ENCODE measurements around the gene PATL1. TPM values are rescaled to one million over a fixed set of nuclear protein-coding genes. Genes with fewer than 3 reads are reported as not detected.

The PATL1 gene
- total RNA-seq, 1 donor from 2014 or later, result 15.3 TPM

GRCh38 chr11:59678118-59678812 lies 9.4 kb upstream of the PATL1 start:
- Histone ChIP-seq H3K4me2 (no peak overlapping the region), H3F3A (ENCODE audit: low read depth) (peaks cover 8% of the 10 kb centered on the region), H3K27ac (no peak overlapping the region), H3K9me3 (ENCODE audit: low read depth) (no peaks in the 10 kb centered on the region), H3K9ac (no peak overlapping the region), H3K27me3 (no peaks in the 10 kb centered on the region), H3K4me3 (no peak overlapping the region), H4K20me1 (ENCODE audit: low read depth) (no peaks in the 10 kb centered on the region), H3K79me2 (ENCODE audit: low read depth) (no peaks in the 10 kb centered on the region), H2AFZ (replicated peaks) (no peak overlapping the region), H3K4me1 (peaks cover 9% of the 10 kb centered on the region), H3K36me3 (no peaks in the 10 kb centered on the region)
- H3K36me3 Mint-ChIP-seq, result no peaks in the 10 kb centered on the region
- H3K9me3 Mint-ChIP-seq, result no peaks in the 10 kb centered on the region
- DNase-seq (ENCODE audit: low spot score), result no peak
- no peak for TF ChIP-seq EZH2 (IDR thresholded peaks at IDR 0.05)
- no peak for TF ChIP-seq EZH2phosphoT487 (IDR thresholded peaks at IDR 0.05)
- TF ChIP-seq, protein P1, sequence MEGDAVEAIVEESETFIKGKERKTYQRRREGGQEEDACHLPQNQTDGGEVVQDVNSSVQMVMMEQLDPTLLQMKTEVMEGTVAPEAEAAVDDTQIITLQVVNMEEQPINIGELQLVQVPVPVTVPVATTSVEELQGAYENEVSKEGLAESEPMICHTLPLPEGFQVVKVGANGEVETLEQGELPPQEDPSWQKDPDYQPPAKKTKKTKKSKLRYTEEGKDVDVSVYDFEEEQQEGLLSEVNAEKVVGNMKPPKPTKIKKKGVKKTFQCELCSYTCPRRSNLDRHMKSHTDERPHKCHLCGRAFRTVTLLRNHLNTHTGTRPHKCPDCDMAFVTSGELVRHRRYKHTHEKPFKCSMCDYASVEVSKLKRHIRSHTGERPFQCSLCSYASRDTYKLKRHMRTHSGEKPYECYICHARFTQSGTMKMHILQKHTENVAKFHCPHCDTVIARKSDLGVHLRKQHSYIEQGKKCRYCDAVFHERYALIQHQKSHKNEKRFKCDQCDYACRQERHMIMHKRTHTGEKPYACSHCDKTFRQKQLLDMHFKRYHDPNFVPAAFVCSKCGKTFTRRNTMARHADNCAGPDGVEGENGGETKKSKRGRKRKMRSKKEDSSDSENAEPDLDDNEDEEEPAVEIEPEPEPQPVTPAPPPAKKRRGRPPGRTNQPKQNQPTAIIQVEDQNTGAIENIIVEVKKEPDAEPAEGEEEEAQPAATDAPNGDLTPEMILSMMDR (IDR thresholded peaks at IDR 0.05), result no peak
- H3K27ac Mint-ChIP-seq, result no peak overlapping the region
- no peaks in the 10 kb centered on the region for H3K27me3 Mint-ChIP-seq (ENCODE audit: insufficient read depth, low read depth)
- no peaks in the 10 kb centered on the region for H3K4me1 Mint-ChIP-seq
- no peak overlapping the region for H3K4me3 Mint-ChIP-seq

DNA sequence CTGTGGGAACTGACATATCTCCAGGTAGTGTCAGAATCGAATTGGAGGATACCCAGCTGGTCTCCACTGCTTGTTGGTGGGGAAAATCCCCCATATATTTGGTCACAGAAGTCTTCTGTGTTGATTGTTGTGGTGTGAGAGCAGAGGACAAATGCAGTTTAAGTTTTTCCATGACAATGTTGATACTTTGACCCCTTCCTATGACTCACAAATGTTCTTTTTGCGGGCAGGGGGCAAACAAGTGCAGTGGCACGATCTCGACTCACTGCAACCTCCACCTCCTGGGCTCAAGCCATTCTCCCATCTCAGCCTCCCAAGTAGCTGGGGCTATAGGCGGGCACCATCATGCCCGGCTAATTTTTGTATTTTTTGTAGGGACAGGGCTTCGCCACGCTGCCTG lies 7.4 kb upstream of the PATL1 start:
- DNase-seq (ENCODE audit: low spot score), result no peak
- H3K4me3 ChIP-seq, result no peak overlapping the region
- H3K27ac ChIP-seq, result no peak overlapping the region
- no peaks in the 10 kb centered on the region for H3K9me3 ChIP-seq (ENCODE audit: low read depth)
- H2AFZ ChIP-seq (replicated peaks), result no peak overlapping the region
- Mint-ChIP-seq H3K4me3 (no peak overlapping the region), H3K27ac (no peak overlapping the region), H3K27me3 (ENCODE audit: insufficient read depth, low read depth) (peaks cover 2% of the 10 kb centered on the region), H3K9me3 (no peaks in the 10 kb centered on the region), H3K4me1 (no peaks in the 10 kb centered on the region), H3K36me3 (no peaks in the 10 kb centered on the region)
- no peaks in the 10 kb centered on the region for H3K79me2 ChIP-seq (ENCODE audit: low read depth)
- no peak overlapping the region for H3K9ac ChIP-seq
- H3K4me1 ChIP-seq, result peaks cover 4% of the 10 kb centered on the region
- H3K27me3 ChIP-seq, result no peaks in the 10 kb centered on the region
- H3K4me2 ChIP-seq, result no peak overlapping the region
- peaks cover 5% of the 10 kb centered on the region for H3F3A ChIP-seq (ENCODE audit: low read depth)
- no peaks in the 10 kb centered on the region for H4K20me1 ChIP-seq (ENCODE audit: low read depth)
- no peak for TF ChIP-seq EZH2 (IDR thresholded peaks at IDR 0.05)
- TF ChIP-seq, protein P1 (IDR thresholded peaks at IDR 0.05), result no peak
- TF ChIP-seq EZH2phosphoT487 (IDR thresholded peaks at IDR 0.05), result no peak
- no peaks in the 10 kb centered on the region for H3K36me3 ChIP-seq

GRCh38 chr11:59674291-59674690 lies 5.5 kb upstream of the PATL1 start:
- no peak overlapping the region for H3K4me2 ChIP-seq
- H3K4me1 Mint-ChIP-seq, result peaks cover 7% of the 10 kb centered on the region
- H3K4me3 ChIP-seq, result no peak overlapping the region
- peaks cover 2% of the 10 kb centered on the region for H3K27me3 Mint-ChIP-seq (ENCODE audit: insufficient read depth, low read depth)
- H3F3A ChIP-seq (ENCODE audit: low read depth), result peaks cover 13% of the 10 kb centered on the region
- no peaks in the 10 kb centered on the region for H3K9me3 ChIP-seq (ENCODE audit: low read depth)
- no peak overlapping the region for H3K4me3 Mint-ChIP-seq
- no peak for DNase-seq (ENCODE audit: low spot score)
- H3K4me1 ChIP-seq, result no peaks in the 10 kb centered on the region
- no peaks in the 10 kb centered on the region for H3K27me3 ChIP-seq
- H3K27ac ChIP-seq, result no peak overlapping the region
- H4K20me1 ChIP-seq (ENCODE audit: low read depth), result no peaks in the 10 kb centered on the region
- no peak overlapping the region for H3K27ac Mint-ChIP-seq
- TF ChIP-seq EZH2phosphoT487 (IDR thresholded peaks at IDR 0.05), result no peak
- no peak for TF ChIP-seq EZH2 (IDR thresholded peaks at IDR 0.05)
- TF ChIP-seq, protein P1 (IDR thresholded peaks at IDR 0.05), result no peak
- H2AFZ ChIP-seq (replicated peaks), result no peak overlapping the region
- no peaks in the 10 kb centered on the region for H3K79me2 ChIP-seq (ENCODE audit: low read depth)
- H3K9me3 Mint-ChIP-seq, result no peaks in the 10 kb centered on the region
- no peaks in the 10 kb centered on the region for H3K36me3 ChIP-seq
- no peak overlapping the region for H3K9ac ChIP-seq
- H3K36me3 Mint-ChIP-seq, result peaks cover 2% of the 10 kb centered on the region
